Ishikawa (cell line): ENCODE results near the gene SDK1.

Source experiments
- CEBPB ChIP-seq: IDR thresholded peaks from 2 replicates; pipeline ENCODE4 v1.6.1; 2012
- CREB1 ChIP-seq: IDR thresholded peaks from 2 replicates; pipeline ENCODE4 v1.6.1; 2012; ENCODE audit warnings: low read depth
- EGR1 ChIP-seq: IDR thresholded peaks from 2 replicates; pipeline ENCODE4 v1.6.1; 2012
- EP300 ChIP-seq: IDR thresholded peaks from 2 replicates; pipeline ENCODE4 v1.6.1; 2012; ENCODE audit warnings: borderline replicate concordance
- FOXM1 ChIP-seq: IDR thresholded peaks from 2 replicates; pipeline ENCODE4 v1.6.1; 2012; ENCODE audit warnings: low read depth, borderline replicate concordance
- NFIC ChIP-seq: IDR thresholded peaks from 2 replicates; pipeline ENCODE4 v1.6.1; 2012
- RAD21 ChIP-seq: IDR thresholded peaks from 2 replicates; pipeline ENCODE4 v1.6.1; 2012; ENCODE audit warnings: low read depth
- REST ChIP-seq: IDR thresholded peaks from 2 replicates; pipeline ENCODE4 v1.6.1; 2012; ENCODE audit warnings: low read depth, mild to moderate bottlenecking
- TAF1 ChIP-seq: IDR thresholded peaks from 2 replicates; pipeline ENCODE4 v1.6.1; 2012; ENCODE audit warnings: low read depth, mild to moderate bottlenecking
- TCF12 ChIP-seq: IDR thresholded peaks from 2 replicates; pipeline ENCODE4 v1.6.1; 2012; ENCODE audit warnings: low read depth
- TEAD4 ChIP-seq: IDR thresholded peaks from 2 replicates; pipeline ENCODE4 v1.6.1; 2012
- YY1 ChIP-seq: IDR thresholded peaks from 2 replicates; pipeline ENCODE4 v1.6.1; 2012; ENCODE audit warnings: low read depth
- ZBTB7A ChIP-seq: IDR thresholded peaks from 2 replicates; pipeline ENCODE4 v1.6.1; 2012; ENCODE audit warnings: low read depth
- TF ChIP-seq, protein P1 (sequence below): IDR thresholded peaks from 2 replicates; pipeline ENCODE4 v1.6.1; 2012
- TF ChIP-seq, protein P2 (sequence below): IDR thresholded peaks from 2 replicates; pipeline ENCODE4 v1.6.1; 2012

The SDK1 gene

GRCh38 chr7:4076701-4077294, 775.7 kb downstream of the SDK1 start:
- TF ChIP-seq CEBPB (no peak), NFIC (no peak), EP300 (no peak), TEAD4 (no peak), EGR1 (no peak)

- TF ChIP-seq TAF1 (no peak), REST (no peak), CREB1 (no peak), TEAD4 (no peak), YY1 (no peak), NFIC (no peak)
- TF ChIP-seq, protein P1, sequence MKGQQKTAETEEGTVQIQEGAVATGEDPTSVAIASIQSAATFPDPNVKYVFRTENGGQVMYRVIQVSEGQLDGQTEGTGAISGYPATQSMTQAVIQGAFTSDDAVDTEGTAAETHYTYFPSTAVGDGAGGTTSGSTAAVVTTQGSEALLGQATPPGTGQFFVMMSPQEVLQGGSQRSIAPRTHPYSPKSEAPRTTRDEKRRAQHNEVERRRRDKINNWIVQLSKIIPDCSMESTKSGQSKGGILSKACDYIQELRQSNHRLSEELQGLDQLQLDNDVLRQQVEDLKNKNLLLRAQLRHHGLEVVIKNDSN, result no peak
- TF ChIP-seq, protein P2, sequence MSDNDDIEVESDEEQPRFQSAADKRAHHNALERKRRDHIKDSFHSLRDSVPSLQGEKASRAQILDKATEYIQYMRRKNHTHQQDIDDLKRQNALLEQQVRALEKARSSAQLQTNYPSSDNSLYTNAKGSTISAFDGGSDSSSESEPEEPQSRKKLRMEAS, result no peak
Observed at GRCh38 chr7:4077980-4078379, 776.9 kb downstream of the SDK1 start.

GRCh38 chr7:4078580-4078979, 777.5 kb downstream of the SDK1 start:
- TF ChIP-seq TCF12, result no peak
- TF ChIP-seq CEBPB, result no peak
- no peak for TF ChIP-seq REST
- TF ChIP-seq TAF1, result no peak
- TF ChIP-seq YY1, result no peak

DNA sequence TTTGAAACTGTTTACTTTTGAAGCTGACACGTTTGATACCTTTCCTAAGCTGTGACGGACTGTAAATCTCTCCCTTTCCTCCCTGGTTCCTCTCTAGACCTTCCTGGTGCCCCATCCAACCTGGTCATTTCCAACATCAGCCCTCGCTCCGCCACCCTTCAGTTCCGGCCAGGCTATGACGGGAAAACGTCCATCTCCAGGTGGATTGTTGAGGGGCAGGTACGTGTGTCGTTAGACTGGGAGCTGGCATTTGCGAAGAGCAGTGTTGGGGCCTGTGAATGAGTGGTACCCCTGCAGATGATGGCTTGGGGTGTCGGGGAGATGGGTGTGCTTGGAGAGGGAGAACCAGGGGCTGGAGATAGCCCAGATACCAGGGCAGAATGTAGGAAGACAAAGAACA, 778.3 kb downstream of the SDK1 start:
- TF ChIP-seq TAF1 (no peak), REST (no peak), TCF12 (no peak), ZBTB7A (no peak), CEBPB (no peak), EGR1 (no peak), NFIC (no peak), CREB1 (no peak), YY1 (no peak), FOXM1 (no peak), TEAD4 (no peak), RAD21 (no peak), EP300 (no peak)
- TF ChIP-seq, protein P1, result no peak

- TF ChIP-seq ZBTB7A (no peak), REST (no peak), CREB1 (no peak), YY1 (no peak), EP300 (no peak), CEBPB (no peak), TEAD4 (no peak), EGR1 (no peak), TAF1 (no peak), FOXM1 (no peak), RAD21 (no peak), NFIC (no peak), TCF12 (no peak)
- TF ChIP-seq, protein P1, result no peak
- TF ChIP-seq, protein P2, result no peak
Observed at GRCh38 chr7:4079956-4080355, 778.9 kb downstream of the SDK1 start.
